Activated CD4-positive, CD25-positive, alpha-beta regulatory T cell treated with anti-CD3 and anti-CD28 coated beads, Interleukin-2, amount 50 U/mL, for 72 hours (primary cell): ENCODE data around the gene SERPINI2.

Experiments used
- DNase-seq: peaks from one replicate; pipeline ENCODE4 v3.0.0; 2021

Gene SERPINI2, protein sequence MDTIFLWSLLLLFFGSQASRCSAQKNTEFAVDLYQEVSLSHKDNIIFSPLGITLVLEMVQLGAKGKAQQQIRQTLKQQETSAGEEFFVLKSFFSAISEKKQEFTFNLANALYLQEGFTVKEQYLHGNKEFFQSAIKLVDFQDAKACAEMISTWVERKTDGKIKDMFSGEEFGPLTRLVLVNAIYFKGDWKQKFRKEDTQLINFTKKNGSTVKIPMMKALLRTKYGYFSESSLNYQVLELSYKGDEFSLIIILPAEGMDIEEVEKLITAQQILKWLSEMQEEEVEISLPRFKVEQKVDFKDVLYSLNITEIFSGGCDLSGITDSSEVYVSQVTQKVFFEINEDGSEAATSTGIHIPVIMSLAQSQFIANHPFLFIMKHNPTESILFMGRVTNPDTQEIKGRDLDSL

DNA sequence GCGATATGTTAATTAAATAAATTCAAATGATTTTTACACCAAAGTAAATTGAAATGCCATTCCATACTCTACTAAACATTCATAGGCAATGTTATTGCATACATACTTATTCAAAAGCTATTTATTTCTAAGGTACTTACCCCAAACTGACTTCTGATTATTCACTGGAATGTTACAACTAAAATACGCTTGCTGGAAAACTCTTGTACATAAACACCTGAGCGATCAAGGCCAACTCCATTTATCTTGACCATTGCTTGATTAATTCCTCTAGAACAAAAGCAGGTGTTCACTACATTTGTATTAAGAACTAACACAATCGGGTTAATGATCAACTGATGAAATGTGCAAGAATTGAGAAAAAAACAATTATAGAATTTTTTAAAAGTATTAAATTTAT, at the start of gene SERPINI2:
SERPINI2 (minus strand) TSS at position 180 of the 400 bp plus-strand sequence. CDS start 2,208 bp downstream, outside the sequence.
- DNase-seq: no peak

DNA sequence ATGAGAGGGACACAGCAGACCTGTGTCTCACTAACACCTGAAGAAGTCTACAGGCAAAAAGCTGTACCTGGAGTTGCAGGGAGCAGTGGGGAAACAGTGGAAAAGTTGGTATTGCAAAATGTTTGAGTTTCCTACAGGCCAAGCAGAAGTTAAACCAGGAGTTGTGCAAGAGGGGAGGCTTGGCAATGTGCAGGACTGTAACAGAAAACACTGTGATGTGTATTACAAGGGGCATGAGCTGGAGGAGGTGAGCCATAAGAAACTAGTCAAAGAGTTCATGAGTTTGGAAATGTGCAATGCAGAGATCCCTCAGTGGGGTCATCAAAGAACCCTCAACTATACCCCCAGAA, 47.1 kb upstream of the SERPINI2 start:
- no peak for DNase-seq

DNA sequence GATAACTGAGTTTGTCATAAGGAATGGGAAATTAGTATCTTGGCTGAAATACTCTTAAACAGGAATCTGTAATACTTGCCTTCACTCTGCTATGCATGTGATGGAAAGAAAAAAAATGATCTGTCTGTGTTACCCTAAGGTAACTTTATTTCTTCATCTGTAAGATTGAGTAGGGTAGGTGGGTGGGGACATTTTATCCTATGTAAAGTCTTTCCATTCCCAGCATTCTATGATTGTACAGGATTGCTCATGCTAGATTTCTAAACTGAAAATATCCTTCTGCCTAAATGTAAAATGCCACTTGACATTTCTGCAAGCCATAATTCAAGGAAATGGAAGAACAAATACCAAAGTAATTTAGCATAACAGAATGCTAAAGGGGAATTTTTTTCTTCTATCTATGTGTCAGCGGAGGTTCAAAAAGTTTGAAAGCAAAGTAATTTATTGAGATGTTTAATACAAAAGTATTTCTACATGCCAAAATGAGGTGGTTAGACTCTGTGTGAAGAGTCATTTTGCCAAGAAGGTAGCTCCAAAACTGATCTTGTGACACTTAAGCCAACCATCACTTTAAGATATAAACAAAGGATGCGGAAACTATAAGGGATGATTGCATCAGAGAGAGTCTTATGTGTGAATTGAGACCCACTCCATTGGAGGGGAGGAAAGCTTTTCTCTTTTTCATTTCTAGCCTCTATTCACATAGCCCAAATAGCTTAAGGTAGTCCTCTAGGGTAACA, 46.6 kb upstream of the SERPINI2 start:
- DNase-seq: no peak

DNA sequence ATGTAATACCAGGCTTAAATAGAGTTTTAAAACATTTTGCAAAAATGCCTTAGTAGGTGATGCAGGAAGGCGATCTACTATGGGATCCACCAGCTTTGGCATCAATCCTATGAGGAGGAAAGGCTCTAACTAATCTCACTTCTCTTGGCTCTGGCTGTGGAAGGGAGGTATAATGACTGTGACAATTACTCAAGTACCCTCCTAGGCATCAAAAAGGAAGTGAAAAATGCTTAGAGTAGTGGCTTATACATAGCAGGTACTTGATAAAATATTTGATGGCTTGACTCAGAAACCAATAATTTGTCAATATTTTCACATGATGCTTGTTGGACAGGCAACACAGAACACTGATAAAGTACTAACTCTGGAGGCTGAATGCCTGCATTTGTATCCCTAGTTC, 34.1 kb upstream of the SERPINI2 start:
- DNase-seq: no peak

DNA sequence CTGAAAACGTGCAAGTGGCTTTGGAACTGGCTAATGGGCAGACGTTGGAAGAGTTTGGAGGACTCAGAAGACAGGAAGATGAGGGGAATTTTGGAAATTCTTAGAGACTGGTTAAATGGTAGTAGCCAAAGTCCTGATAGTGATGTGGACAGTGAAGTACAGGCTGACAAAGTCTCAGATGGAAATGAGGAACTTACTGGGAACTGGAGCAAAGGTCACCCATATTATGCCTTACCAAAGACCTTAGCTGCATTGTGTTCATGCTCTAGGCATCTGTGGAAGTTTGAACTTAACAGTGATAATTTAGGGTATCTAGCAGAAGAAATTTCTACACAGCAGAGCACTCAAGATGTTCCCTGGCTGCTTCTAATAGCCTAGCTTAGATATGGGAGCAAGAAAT, 28.6 kb upstream of the SERPINI2 start:
- no peak for DNase-seq

DNA sequence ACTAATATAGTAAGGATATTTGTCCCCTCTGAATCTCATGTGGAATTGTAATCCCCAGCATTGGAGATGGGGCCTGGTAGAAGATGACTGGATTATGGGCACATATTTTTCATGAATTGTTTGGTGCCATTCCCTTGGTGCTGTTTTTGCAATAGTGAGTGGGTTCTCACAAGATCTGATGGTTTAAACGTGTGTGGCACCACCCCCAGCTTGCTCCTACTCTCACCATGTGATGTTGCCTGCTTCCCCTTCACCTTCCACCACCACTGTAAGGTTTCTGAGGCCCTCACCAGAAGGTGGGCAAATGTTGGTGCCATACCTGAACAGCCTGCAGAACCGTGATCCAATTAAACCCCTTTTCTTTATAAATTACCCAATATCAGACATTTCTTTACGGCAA, 28.1 kb upstream of the SERPINI2 start:
- no peak for DNase-seq

DNA sequence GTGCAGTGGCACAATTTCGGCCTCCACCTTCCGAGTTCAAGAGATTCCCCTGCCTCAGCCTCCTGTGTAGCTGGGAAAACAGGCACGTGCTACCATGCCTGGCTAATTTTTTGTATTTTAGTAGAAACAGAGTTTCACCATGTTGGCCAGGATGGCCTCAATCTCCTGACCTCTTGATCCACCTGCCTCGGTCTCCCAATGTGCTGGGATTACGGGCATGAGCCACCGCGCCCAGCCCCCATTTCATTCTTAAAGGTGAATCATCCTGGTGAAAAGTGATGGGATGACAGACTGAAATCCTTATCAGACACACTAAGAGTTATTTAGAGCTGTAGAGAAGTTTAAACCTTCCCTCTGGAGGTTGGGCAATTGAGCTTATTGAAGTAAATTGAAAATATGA, 24.1 kb upstream of the SERPINI2 start:
- no peak for DNase-seq

DNA sequence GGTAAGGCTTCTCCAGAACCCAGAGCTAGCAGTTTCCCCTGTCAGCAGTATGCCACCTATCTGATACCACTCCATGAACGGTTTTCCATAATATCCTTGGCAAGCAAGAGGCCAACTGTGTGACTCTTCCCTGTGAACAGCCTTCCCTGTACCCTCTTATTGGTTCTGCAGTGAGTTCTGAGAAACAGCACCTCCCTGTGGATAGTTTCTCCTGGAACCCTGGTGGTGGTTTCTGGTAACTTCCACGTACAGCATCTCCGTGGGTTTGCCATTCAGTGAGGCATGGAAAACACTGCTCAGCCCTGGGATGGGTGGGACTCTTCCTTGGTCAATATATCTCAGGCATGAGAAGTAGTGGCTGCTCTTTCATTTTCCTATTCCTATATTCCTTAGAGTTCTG, 19.4 kb upstream of the SERPINI2 start:
- DNase-seq: no peak

DNA sequence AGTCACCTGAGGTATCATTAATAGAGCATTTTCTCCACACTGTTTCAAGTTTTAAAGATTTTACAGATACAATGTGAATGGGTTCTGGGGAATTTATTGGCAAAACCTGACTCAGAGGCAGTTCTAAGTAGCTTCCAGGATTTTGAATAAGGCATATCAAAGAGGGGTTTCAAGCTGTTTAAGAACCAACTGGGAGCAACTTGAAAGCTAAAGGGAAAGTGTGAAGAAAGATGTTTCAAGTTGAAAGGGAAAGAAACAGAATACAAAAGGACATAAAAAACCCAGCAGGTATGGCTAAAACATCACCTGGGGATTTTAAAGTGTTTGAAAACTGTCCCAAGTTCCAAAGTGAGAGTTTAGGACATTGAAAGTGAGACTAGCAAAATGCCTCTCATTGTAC, 17.8 kb upstream of the SERPINI2 start:
- no peak for DNase-seq

DNA sequence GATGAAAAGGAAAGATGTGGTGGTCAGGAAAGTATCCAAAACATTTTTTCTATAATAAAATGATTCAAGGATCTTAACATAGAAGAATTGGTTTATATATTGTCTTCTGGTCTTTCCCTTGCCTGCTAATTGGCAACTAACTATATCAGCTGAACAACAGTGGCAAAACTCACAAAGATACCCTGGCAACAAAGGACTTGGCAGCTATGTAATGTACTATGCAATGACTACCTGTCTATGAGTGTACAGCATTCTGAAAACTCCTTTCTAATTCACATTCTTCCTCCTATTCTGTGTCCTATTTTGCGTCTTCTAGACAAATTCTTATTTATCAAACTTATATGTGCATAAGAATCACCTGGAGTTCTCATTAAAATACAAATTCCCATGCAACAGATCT, 15.7 kb upstream of the SERPINI2 start:
- no peak for DNase-seq

DNA sequence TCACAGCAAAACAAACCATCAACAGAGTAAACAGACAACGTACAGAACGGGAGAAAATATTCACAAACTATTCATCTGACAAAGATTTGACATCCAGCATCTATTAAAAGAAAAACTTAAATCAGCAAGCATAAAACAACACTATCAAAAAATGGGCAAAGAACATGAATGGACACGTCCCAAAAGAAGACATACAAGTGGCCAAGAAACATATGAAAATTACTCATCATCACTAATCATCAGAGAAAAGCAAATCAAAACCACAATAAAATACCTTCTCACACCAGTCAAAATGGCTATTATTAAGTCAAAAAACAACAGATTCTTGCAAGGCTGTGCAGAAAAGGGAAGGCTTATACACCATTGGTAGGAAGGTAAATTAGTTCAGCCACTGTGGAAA, 13.7 kb upstream of the SERPINI2 start:
- no peak for DNase-seq

DNA sequence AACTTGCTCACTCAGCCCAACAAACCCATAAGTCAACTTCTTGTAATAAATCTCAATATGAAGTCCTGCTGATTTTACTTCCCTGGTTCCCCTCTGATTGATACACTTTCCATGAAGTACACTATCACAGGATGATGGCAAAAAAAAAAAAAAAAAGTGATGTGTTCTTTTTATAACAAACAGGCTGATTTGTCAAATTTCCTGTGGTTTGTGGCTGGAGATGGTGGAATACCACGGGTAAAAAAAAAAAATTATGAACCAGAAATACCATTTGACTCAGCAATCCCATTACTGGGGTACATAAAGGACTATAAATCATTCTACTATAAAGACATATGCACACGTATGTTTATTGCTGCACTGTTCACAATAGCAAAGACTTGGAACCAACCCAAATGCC, 10.7 kb upstream of the SERPINI2 start:
- DNase-seq: no peak

DNA sequence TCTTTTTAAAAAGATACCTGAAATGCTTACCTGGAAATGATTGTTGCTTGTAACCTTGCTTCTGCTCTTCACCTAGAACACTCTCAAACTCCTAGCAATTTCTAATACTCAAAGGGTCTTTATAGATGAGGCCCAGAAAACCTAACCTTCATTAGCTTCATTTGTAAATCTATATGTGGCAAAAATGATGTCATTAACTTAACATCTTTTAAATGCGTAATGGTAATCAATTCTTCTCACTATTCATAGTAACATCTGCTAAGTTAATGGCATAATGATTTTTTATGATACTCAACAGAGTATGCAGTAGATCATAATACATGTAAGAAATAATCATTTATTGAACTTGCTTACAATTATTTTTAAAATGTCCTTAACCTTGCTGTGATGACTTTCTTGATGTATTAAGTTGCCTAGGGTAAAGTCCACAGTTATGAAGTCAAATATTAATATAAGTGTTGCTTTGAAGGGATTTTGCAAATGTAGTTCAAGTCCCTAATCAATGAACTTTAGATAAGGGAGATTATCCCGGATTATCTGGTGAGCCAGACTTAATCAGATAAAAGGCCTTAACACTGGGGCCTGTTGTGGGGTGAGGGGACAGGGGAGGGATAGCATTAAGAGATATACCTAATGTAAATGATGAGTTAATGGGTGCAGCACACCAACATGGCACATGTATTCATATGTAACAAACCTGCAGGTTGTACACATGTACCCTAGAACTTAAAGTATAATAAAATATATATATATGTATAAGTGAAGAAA, 10.1 kb upstream of the SERPINI2 start:
- no peak for DNase-seq

DNA sequence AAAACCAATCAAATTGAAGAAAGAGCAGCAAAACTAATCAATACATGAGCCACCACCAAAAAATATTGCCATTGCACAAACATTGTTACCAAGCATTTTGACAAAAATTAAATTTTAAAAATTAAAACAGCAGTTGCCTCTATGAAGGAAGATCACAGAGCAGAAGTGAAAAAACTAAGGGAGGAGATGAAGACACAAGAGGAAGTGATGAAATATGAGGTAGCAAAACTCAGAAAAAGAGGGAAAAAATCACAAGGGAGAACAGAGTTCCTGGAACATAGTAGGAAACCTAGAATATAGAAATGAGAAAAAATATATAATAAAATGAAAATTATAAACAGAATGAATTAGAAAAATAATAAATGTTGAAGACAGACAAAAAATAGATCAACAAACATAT, 7.3 kb upstream of the SERPINI2 start:
- no peak for DNase-seq

DNA sequence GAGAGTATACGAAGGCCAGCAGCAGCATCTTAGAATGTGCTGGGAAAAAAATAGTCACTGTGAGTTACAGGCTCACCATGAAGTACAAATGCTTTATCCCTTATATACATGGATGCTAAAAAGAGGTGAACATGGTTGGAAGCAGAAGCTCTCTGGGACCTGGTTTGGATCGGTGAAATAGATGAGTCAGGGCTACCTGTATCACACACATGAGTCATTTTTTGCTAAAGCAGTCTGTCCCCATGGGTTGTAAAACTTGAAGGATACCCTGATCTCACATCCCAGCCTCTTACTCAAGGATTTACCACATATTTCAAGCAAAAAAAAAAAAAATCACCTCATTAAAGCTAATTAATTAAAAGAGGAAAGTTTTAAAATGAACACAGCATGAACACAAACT, 6.9 kb upstream of the SERPINI2 start:
- no peak for DNase-seq

DNA sequence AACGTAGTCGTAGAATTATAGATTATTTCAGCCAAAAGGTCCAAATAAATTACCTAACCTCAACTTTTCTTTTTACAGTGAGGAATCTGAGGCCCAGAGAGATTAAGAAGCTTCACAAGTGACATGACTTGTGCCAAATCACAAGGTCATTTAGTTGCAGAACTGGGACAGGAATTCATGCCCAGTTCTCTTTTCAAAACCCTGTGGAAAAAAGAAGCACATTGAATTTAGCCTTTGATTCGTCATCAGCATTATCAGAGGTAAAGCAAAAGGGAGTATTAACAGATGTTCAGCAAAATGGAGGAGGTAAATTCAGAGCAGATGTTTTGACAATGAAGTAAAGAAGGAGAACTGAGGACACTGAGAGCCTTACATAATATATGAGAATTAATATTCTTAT, 4.5 kb downstream of the SERPINI2 start:
- DNase-seq: no peak

DNA sequence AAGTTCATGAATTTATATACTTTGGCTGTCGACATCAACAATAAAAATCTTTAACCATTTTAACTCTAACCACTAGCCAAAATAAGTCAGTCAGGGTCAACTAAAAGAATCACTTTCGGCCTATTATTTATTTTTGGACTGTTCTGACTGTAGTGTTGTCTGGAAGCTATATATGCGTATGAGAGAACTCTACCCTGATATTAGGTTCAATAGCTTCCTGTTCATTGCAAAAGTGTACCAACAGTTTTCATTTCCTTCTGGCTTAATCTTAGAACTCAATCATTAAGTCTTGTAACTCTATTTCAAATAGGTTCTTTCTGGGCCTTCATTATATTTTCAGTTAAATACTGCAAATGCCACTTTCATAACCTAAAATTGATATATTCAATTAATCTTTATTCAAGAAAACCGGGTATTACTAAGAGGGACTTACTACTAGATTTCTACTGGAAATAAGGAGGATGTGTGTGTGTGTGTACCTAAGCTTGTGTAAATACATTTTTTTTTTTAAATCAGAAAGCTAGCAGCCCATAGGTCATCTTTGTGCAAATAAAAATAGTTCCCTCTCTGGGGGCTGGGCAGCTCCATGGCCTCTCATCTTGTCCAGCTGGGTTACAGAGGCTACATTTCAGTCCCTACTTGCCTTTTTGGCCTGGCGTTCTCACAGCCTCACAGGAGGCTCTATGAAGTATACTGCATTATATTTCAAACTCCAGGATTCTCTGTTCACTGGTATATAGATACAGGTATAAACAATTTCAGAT, 5.8 kb downstream of the SERPINI2 start:
- DNase-seq: no peak

DNA sequence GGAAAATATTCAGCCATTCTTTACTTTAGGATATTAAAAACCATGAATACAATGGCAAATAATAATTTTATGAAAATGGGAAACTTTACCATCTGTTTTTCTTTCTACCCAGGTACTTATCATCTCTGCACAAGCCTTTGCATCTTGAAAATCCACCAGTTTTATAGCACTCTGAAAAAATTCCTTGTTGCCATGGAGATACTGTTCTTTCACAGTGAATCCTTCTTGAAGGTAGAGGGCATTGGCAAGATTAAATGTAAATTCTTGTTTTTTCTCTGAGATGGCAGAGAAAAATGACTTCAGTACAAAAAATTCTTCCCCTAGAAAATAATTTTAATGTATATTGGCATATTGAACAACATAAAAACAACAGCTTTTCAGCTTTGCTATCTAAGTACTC, 6.9 kb downstream of the SERPINI2 start:
- DNase-seq: no peak

DNA sequence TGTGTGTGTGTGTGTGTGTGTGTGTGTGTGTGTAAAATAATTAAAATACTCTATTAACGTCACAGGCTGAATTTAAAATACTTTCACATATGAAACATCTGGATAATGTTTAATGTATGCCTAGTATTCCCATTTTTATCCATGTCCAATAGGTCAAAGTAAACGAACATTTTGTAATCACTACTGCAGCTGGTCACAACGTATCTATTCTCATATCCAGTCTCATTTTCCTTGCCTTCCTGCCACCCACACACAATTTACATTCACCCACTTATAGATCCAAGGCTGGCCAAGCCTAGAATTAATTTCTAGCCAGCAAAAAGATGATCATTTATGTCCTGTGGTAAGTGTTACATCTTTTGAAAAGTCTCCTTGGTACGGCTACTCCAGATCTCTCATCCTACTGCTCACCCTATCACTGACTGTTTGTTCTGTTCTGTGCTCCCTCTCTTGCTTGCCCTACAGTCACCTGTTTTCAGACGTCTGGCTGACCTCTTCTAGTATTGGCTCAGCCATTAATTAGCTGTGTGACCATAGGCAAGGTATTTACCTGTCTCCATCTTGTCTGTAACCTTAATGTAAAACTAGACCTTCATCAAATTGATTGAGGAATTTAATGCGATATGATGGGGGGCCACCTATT, 17.6 kb downstream of the SERPINI2 start:
- DNase-seq: no peak

DNA sequence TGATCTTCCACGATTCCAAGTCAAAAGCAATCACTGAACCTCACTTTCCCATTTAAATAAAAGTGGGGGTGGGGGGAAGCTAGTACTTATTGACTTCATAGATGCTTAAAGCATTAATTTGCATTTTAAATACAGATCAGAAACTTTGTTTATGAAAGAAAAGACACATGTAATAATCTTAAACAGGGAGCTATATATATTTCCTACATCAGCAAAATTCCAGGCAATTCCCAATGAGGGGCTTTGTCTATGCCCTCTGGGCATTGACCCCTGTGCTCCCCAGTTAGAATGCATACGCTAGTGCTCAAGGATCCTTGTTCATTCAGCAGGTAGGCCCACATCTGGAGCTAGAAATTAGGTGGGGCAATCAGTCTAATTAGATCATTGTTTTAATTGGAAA, 20.0 kb downstream of the SERPINI2 start:
- DNase-seq: no peak

DNA sequence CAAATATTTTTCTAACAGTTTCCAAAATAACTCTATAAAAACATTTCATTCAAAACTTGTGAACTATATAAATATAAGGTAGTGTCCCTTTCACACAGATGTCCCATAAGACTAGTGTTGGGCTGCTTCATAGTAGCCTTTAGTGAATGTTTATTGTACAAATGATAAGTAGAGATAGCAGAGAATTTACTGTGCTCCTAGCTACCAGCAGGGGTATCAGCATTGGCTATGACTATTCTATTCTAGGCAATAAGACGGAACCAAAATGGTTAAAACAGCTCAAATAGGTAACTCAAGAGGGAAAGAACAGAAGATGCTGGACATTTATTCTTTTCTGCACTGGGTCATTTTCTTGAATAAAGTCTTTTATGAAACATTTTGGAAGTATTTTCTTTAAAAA, 22.6 kb downstream of the SERPINI2 start:
- DNase-seq: no peak

DNA sequence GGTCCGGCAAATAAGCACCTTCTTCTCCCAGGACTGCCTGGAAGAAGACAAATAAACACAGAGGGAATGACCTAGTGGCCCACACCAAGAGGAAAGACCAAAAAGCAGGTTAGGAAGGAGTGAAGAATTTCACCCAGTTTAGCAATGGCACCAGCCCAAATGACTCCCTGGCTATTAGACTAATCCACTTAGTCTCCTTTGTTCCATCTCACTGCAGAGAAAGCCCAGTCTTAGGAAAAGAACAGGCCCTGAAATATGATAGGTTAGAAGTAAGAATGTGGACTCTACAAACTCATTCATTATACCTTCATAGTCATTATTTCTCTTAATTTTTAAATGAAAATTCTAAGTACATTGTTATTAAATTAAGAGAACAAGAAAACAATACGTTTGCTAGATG, 23.2 kb downstream of the SERPINI2 start:
- no peak for DNase-seq

DNA sequence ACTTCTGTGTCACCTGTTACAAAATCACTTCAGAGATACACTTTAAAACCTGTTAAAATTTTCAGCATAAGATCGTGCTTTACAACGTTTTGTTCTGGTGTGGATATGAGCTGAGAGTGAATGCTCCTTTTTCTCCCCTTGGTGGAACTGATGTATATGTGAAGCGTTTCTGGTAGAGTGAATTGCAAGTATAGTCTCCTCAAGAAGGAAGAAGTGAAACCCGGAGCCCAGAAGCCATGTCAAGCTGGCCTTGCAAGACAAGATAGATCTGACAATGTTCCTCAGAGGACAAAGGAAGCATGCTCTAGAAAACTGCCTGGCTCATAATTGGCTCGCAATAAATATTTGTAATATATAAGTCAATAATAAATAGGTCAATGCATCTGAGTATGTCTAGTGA, 23.6 kb downstream of the SERPINI2 start:
- DNase-seq: no peak
